ENCODE data around the gene FGF14.
"Not testable (repeated sequence)": the region's sequence is repeated elsewhere in the genome, so short reads cannot be mapped to it uniquely, and the experiment has no call there.

Gene FGF14

GRCh38 chr13:102122147-102122546 lies 279.7 kb downstream of the FGF14 start:
- no peak for DNase-seq

GRCh38 chr13:102117175-102117831 lies 284.5 kb downstream of the FGF14 start:
- no peak for DNase-seq

GRCh38 chr13:102103469-102103868 lies 298.4 kb downstream of the FGF14 start:
- no peak for DNase-seq

- no peak for DNase-seq
Measured at GRCh38 chr13:102100234-102100633, 301.6 kb downstream of the FGF14 start.

- peak; percentile 61 for DNase-seq
Measured at GRCh38 chr13:102097708-102098107, 304.1 kb downstream of the FGF14 start.

- peak; percentile 30 for DNase-seq
Measured at GRCh38 chr13:102093288-102093687, 308.6 kb downstream of the FGF14 start.

- no peak for DNase-seq
Measured at GRCh38 chr13:102091231-102091630, 310.6 kb downstream of the FGF14 start.

GRCh38 chr13:102090532-102090931 lies 311.3 kb downstream of the FGF14 start:
- DNase-seq, result no peak

GRCh38 chr13:102089722-102090121 lies 312.1 kb downstream of the FGF14 start:
- DNase-seq, result no peak

- no peak for DNase-seq
Measured at GRCh38 chr13:102089177-102089576, 312.7 kb downstream of the FGF14 start.

GRCh38 chr13:102073251-102073650 lies 328.6 kb downstream of the FGF14 start:
- DNase-seq, result no peak

GRCh38 chr13:102071711-102072110 lies 330.1 kb downstream of the FGF14 start:
- no peak for DNase-seq

GRCh38 chr13:102068323-102068722 lies 333.5 kb downstream of the FGF14 start:
- DNase-seq, result not testable (repeated sequence)

GRCh38 chr13:102055090-102055779 lies 346.6 kb downstream of the FGF14 start:
- DNase-seq, result no peak

GRCh38 chr13:102049853-102050252 lies 352.0 kb downstream of the FGF14 start:
- no peak for DNase-seq

- DNase-seq, result peak; percentile 95
Measured at GRCh38 chr13:102045731-102046130, 356.1 kb downstream of the FGF14 start.

- DNase-seq, result no peak
Measured at GRCh38 chr13:102042746-102043145, 359.1 kb downstream of the FGF14 start.

GRCh38 chr13:102041544-102041943 lies 360.3 kb downstream of the FGF14 start:
- no peak for DNase-seq

GRCh38 chr13:102040812-102041211 lies 361.0 kb downstream of the FGF14 start:
- peak; percentile 87 for DNase-seq

- DNase-seq, result no peak
Measured at GRCh38 chr13:102039264-102039663, 362.6 kb downstream of the FGF14 start.

- no peak for DNase-seq
Measured at GRCh38 chr13:102038787-102039186, 363.1 kb downstream of the FGF14 start.

GRCh38 chr13:102035969-102036368 lies 365.9 kb downstream of the FGF14 start:
- peak; percentile 78 for DNase-seq

GRCh38 chr13:102033857-102034331 lies 368.0 kb downstream of the FGF14 start:
- DNase-seq, result peak; percentile 100

- DNase-seq, result peak; percentile 99
Measured at GRCh38 chr13:102033386-102033785, 368.5 kb downstream of the FGF14 start.

Measured in DMS79 treated with DMSO at 0.1 percent for 48 hours (cell line).